Measurements from ENCODE around the gene AKAP8L.

Gene AKAP8L

GRCh38 chr19:15423130-15423529 is 4.3 kb upstream of the AKAP8L start:
- TF ChIP-seq CTCF (IDR thresholded peaks at IDR 0.05), result no peak

GRCh38 chr19:15422296-15423075 is 3.7 kb upstream of the AKAP8L start:
- TF ChIP-seq CTCF (IDR thresholded peaks at IDR 0.05), result no peak

GRCh38 chr19:15421721-15422260 is 3.0 kb upstream of the AKAP8L start:
- no peak for TF ChIP-seq CTCF (IDR thresholded peaks at IDR 0.05)

GRCh38 chr19:15421136-15421695 is 2.4 kb upstream of the AKAP8L start:
- TF ChIP-seq CTCF (IDR thresholded peaks at IDR 0.05), result no peak

- no peak; the same call in 1 of the 2 replicates for TF ChIP-seq CTCF (IDR thresholded peaks at IDR 0.05)
These were observed 731 bp upstream of the AKAP8L start for GRCh38 chr19:15419413-15420025.

GRCh38 chr19:15418231-15418578 is 583 bp downstream of the AKAP8L start:
- TF ChIP-seq CTCF (IDR thresholded peaks at IDR 0.05), result no peak

GRCh38 chr19:15417699-15418098 is 1.1 kb downstream of the AKAP8L start:
- TF ChIP-seq CTCF (IDR thresholded peaks at IDR 0.05), result no peak

All from LNCAP (cell line).